HepG2 (cell line): ENCODE data around the gene PEX5L. TPM values are rescaled to one million over a fixed set of nuclear protein-coding genes. Genes with fewer than 3 reads are reported as not detected.

Experiments
- ARNT2 ChIP-seq: sonication (generic); formaldehyde crosslinking; IDR thresholded peaks from 2 replicates; pipeline ENCODE4 v1.8.0; 2022; ENCODE audit warnings: mild to moderate bottlenecking, low read depth, missing genetic modification reagents, moderate library complexity
- ATF2 ChIP-seq: sonication (generic); formaldehyde crosslinking; IDR thresholded peaks from 2 replicates; pipeline ENCODE4 v1.4.0; 2020; ENCODE audit warnings: missing genetic modification reagents
- HMGXB3 ChIP-seq: sonication (generic); formaldehyde crosslinking; IDR thresholded peaks from 2 replicates; pipeline ENCODE4 v1.4.0; 2020; ENCODE audit warnings: missing genetic modification reagents, borderline replicate concordance
- HMGXB4 ChIP-seq, 2 experiments: sonication (generic) in 1 of 2; formaldehyde crosslinking in 1 of 2; IDR thresholded peaks; 2 replicates each; pipeline versions ENCODE4 v1.4.0 to v1.6.1; 2018 to 2020; ENCODE audit warnings: missing genetic modification reagents in 2 of 2, borderline replicate concordance in 1 of 2, low read depth in 1 of 2, mild to moderate bottlenecking in 1 of 2, missing biosample characterization in 1 of 2
- MAF1 ChIP-seq: sonication (generic); formaldehyde crosslinking; IDR thresholded peaks from 2 replicates; pipeline ENCODE4 v1.5.0; 2020; ENCODE audit warnings: missing genetic modification reagents, borderline replicate concordance
- SOX5 ChIP-seq: IDR thresholded peaks from 2 replicates; pipeline ENCODE4 v1.6.1; 2016; ENCODE audit warnings: borderline replicate concordance
- TBX3 ChIP-seq: fragments of 450-650 bp; IDR thresholded peaks from 2 replicates; pipeline ENCODE4 v1.6.1; 2017; ENCODE audit warnings: antibody characterized with exemption, mild to moderate bottlenecking, inconsistent platforms, borderline replicate concordance
- UBTF ChIP-seq: sonication (generic); formaldehyde crosslinking; IDR thresholded peaks from 2 replicates; pipeline ENCODE4 v1.4.0; 2020; ENCODE audit warnings: mild to moderate bottlenecking, missing genetic modification reagents
- ZNF333 ChIP-seq: sonication (generic); formaldehyde crosslinking; IDR thresholded peaks from 2 replicates; pipeline ENCODE4 v1.4.0; 2020; ENCODE audit warnings: mild to moderate bottlenecking, missing genetic modification reagents, borderline replicate concordance
- ZNF782 ChIP-seq: sonication (generic); formaldehyde crosslinking; IDR thresholded peaks from 2 replicates; pipeline ENCODE4 v1.4.0; 2020; ENCODE audit warnings: missing genetic modification reagents, mild to moderate bottlenecking, borderline replicate concordance
- ZNF816 ChIP-seq: sonication (generic); formaldehyde crosslinking; IDR thresholded peaks from 2 replicates; pipeline ENCODE4 v1.8.0; 2022; ENCODE audit warnings: missing genetic modification reagents, mild to moderate bottlenecking, borderline replicate concordance
- polyA plus RNA-seq, 8 experiments: library from polyadenylated mRNA; depleted of rRNA in 3 of 8; stranded (reverse) in 7 of 8; unstranded in 1 of 8; fragments of >200 nt; fragmentation: Illumina TruSeq in 4 of 8; extraction: Trizol in 4 of 8; gene quantifications; 2 replicates each; pipeline versions ENCODE4 v1.2.1 to v1.2.3, GENCODE V29; 2011 to 2016; ENCODE audit warnings: low read depth in 4 of 8, missing spikeins in 1 of 8, mixed read lengths in 1 of 8; ENCODE audit not compliant: insufficient read depth in 1 of 8
- total RNA-seq, 5 experiments: library from RNA; depleted of rRNA; stranded (reverse); fragments of >200 nt; fragmentation: Illumina TruSeq; extraction: Trizol; gene quantifications; 2 replicates each; pipeline ENCODE4 v1.2.3, GENCODE V29; 2016; ENCODE audit warnings: low read depth in 1 of 5

Gene PEX5L
- total and polyA plus RNA-seq, 2 of the 13 experiments (the other 11 are each of a cell fraction or from before 2014, with no cell fraction given) = not detected

- TF ChIP-seq HMGXB3 (CRISPR knock-in tag) = no peak
- TF ChIP-seq SOX5 (CRISPR knock-in tag) = no peak
- no peak for TF ChIP-seq MAF1 (CRISPR knock-in tag)
- TF ChIP-seq ARNT2 = no peak
- TF ChIP-seq ZNF782 (CRISPR knock-in tag) = no peak
- TF ChIP-seq UBTF (CRISPR knock-in tag) = no peak
- no peak for TF ChIP-seq HMGXB4 (CRISPR knock-in tag; IDR thresholded peaks at IDR 0.05; ENCODE audit: borderline replicate concordance in 1 of 2, low read depth in 1 of 2)
- TF ChIP-seq TBX3 = no peak
- TF ChIP-seq ZNF333 = no peak
- no peak for TF ChIP-seq ZNF816 (CRISPR knock-in tag)
- no peak for TF ChIP-seq ATF2 (CRISPR knock-in tag)
Measured at GRCh38 chr3:180059356-180059755, 22.6 kb upstream of the PEX5L start (continued).
